Measurements from ENCODE around the gene RBMXL2.

RBMXL2 gene

DNA sequence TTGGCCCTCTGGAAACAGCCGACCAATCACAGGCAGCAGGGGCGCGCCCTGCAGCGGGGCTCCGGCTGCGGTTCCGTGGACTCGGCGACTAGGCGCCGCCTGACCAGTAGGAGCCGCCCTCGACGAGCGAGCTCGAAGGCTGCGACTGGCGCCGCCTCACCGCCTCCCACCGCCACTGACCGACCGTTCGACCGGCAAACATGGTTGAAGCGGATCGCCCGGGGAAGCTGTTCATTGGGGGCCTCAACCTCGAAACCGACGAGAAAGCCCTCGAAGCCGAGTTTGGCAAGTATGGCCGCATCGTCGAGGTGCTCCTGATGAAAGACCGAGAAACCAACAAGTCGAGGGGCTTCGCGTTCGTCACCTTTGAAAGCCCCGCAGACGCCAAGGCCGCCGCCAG is at the start of gene RBMXL2:
TSS of gene RBMXL2 (plus strand) at position 78 of the 400 bp plus-strand sequence. CDS start at position 201, 123 bp downstream.
- no peak for DNase-seq

DNA sequence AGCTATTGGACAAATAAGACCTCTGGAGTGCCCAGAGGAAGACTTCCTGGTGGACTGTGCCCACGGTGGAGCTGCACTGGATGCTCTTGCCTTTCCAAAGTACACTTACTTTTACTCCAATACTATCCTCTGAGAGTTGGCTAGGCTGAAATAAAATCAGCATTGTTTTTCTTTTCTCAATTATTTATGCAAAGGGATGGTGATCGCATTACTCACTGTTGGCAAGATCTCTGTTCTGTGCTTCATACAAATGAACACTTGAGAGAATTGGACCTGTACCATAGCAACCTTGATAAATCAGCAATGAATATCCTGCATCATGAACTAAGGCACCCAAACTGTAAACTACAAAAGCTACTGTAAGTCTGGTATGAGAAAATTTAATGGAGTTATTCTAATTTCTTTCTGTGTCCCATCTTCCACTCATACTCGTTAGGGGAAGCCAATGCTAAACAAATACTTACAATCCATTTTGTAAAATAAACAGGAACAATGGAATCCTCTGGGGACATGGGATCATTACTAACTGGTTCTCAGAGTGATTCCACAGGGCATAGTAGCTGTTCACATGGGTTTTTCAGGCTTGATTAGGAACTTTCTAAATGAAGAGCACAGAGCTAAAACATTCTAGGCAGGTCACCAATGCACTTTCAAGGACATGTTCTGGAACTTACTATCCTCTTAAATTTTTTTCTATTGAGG is 42.2 kb upstream of the RBMXL2 start:
- DNase-seq, result no peak

GRCh38 chr11:7050191-7050590 is 38.6 kb upstream of the RBMXL2 start:
- DNase-seq, result no peak

DNA sequence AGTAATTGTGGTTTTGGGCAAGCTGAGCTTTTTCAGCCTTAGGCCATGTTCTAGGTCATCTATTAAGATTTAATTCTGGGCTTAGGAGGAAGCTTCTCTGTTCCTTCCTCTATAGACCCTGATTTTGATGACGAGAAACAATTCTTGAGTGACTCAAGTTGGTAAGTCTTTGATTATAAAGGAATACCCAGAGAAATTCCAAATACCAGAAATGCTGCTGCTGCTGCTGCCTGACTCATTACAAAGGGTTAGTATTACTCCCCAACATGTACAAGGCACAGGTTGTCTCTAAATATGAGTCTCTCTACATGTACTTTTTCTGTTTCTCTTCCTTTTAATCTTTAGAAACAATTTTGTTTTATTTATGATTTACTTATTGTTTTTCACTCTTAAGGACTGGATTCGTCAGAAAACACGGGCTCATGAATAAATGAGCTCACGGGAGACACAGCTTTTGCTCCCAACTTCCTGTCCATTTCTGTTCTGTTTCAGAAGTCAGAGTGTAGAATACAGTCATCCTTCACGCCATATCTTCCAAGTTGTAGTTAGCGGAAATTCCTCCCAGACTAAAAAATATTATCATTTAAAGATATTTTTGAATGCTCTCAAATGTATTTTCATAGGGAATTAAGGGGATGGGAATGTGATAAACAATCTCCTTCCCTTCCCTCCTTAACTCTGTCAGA is 31.8 kb upstream of the RBMXL2 start:
- no peak for DNase-seq

- peak; percentile 29 for DNase-seq
Observed at GRCh38 chr11:7057641-7058040, 31.2 kb upstream of the RBMXL2 start.

- DNase-seq, result no peak
Observed at GRCh38 chr11:7060868-7061267, 27.9 kb upstream of the RBMXL2 start.

DNA sequence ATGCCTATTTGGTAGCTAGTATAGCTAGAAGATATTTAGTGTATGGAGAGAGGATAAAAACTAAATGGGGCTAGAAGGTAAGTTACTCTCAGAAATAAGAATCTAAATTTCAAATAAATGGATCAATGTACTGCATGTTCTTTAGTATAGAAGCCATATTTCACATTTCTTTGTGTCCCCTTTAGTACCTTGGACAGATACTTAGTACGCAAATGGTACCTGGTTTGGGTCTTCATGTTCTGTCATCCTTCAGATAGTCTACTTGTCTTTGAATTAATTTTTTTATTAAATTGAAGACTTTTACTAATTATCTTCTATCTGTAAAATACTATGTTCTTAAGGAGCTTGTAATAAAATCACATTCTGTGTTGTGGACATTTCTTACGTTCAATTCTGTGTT is 26.3 kb upstream of the RBMXL2 start:
- no peak for DNase-seq

GRCh38 chr11:7072401-7073028 is 16.3 kb upstream of the RBMXL2 start:
- DNase-seq, result no peak

DNA sequence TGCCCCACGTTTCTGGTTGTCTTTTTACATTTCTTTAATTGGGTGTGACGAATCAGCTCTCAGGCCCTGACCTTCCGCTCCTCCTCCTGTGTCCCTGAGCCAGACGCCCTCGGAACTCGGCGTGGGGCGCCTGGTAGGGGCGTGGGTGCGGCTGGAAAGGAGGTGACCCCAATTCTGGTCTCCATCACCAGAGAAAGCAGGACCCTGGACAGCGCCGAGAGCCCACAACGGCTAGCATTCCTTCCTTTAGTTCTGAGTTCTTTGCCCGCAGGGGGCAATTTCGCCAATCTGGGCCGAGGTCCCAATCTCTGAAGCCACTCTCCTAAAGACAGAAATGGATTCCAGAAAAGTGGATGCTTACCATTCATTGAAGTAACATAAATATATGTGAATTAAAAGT is 11.7 kb upstream of the RBMXL2 start:
- no peak for DNase-seq

GRCh38 chr11:7079545-7080135 is 9.2 kb upstream of the RBMXL2 start:
- peak; percentile 9 for DNase-seq

- DNase-seq, result peak; percentile 41
Observed at GRCh38 chr11:7080900-7081299, 7.9 kb upstream of the RBMXL2 start.

DNA sequence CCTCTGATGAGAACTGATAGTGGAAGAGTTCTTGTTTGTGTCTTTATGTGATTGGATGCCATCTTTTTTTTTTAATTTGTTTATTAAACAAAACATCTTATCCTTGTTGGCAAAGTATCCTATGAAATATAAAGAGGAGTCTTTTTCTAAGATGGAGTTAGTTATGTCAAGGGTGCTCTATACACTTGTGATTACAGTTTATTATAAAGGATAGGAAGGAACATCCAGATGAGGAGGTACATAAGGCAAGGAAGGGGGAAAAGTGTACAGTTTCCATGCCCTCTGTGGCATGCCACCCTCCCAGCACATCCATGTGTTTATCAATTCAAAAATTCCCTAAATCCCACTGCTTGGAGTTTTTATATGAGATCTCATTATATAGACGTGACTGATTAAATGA is 7.4 kb upstream of the RBMXL2 start:
- DNase-seq, result no peak

DNA sequence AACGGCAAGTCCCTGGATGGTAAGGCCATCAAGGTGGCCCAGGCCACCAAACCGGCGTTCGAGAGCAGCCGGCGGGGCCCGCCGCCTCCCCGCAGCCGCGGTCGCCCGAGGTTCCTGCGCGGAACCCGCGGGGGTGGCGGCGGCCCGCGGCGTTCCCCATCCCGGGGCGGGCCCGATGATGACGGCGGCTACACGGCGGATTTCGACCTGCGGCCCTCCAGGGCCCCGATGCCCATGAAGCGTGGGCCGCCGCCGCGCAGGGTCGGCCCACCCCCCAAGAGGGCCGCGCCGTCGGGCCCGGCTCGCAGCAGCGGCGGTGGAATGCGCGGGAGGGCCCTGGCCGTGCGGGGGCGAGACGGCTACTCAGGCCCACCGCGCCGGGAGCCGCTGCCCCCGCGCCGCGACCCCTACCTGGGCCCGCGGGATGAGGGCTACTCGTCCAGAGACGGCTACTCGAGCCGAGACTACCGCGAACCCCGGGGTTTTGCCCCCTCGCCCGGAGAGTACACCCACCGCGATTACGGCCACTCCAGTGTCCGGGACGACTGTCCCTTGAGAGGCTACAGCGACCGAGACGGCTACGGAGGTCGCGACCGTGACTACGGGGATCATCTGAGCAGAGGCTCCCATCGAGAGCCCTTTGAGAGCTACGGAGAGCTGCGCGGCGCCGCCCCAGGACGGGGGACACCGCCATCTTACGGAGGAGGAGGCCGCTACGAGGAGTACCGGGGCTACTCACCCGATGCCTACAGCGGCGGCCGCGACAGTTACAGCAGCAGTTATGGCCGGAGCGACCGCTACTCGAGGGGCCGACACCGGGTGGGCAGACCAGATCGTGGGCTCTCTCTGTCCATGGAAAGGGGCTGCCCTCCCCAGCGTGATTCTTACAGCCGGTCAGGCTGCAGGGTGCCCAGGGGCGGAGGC is 792 bp downstream of the RBMXL2 start:
- DNase-seq, result no peak

GRCh38 chr11:7098235-7098832 is 9.5 kb downstream of the RBMXL2 start:
- DNase-seq, result peak; percentile 80

DNA sequence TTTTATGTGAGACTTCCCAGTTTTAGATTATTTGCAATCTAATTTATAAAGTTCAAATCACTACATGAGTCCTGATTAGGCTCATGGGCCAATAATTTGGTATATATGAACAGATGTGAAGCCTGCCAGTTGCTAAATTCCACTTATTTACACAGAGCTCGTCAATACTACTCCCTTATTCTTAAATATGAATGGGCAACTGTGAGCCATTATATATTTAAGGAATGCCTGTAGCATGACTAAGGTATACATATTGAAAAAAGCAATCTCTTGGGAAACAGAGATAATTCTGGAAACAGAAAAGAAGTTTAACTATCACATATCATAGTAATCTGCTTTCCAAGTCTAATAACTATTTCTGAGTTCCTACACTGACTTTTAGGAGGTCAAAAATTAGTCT is 27.0 kb downstream of the RBMXL2 start:
- no peak for DNase-seq

DNA sequence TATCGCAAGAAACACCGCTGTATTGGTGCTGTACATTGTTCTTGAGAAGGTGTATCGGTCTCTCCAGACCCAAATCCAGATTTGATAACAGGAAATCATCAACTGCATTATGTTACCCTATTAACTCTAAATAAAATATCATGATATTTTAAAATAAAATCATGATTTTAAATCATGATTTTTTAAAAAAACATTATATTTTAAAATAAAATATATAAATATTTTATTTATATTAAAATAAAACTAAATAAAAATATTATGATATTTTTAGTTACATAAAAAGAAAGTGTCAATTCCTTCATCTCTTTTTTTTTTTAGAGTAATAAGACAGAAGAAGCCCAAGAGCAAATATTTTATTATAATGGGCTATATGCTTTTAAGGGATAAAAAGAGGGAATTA is 27.6 kb downstream of the RBMXL2 start:
- DNase-seq, result no peak

DNA sequence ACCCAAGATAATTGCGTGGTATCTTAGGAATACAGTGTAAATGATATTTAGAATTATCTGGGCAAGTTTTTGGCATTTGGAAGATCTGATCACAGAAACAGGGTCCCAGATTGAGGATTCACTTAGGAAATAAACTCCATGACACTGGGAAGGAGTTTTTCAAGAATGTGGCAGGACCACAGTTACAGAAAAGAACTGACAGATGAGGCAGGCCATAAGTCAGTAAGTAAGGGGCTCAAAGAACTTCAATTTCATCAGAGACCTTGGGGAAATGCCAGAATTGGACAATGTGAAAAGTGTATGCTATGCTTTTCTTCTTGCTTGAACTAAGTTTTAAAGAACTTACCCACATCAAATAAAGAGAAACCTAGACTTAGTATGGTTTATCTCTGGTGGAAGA is 49.3 kb downstream of the RBMXL2 start:
- DNase-seq, result no peak
